Measurements from ENCODE around the gene FBP2.

Gene FBP2

DNA sequence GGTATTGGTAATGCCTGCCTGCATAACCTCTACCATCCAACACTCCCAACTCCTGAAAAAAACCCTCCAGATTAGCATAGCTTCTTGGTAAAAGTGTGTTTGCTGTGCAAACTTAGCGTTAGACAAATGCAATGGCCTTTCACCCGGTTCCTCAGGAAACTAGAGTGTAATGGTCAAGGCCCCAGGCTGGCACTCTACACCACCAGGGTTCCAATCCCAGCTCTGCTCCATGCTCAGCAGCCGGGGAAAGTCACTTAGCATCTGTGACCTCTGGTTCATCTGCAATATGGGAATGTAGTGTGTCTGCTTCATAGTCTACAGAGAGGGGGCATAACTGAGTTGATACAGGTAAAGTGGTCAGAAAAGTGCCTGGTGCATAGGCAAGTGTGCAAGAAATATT is 36.7 kb upstream of the FBP2 start:
- Histone ChIP-seq H3K36me3 (ENCODE audit: control insufficient read depth, insufficient read depth, low read length) (no peaks in the 10 kb centered on the region), H3K27ac (ENCODE audit: insufficient read depth, low read length, poor library complexity, severe bottlenecking) (no peak overlapping the region), H3K9me3 (ENCODE audit: control insufficient read depth, low read length) (no peaks in the 10 kb centered on the region), H3K4me1 (ENCODE audit: control insufficient read depth, insufficient read depth, low read length, poor library complexity, severe bottlenecking) (no peaks in the 10 kb centered on the region), H3K27me3 (replicated peaks; ENCODE audit: control insufficient read depth, insufficient read depth, low read length, poor library complexity, severe bottlenecking) (no peaks in the 10 kb centered on the region), H3K4me3 (ENCODE audit: insufficient read depth, low read depth, low read length, poor library complexity, severe bottlenecking) (no peak overlapping the region)
- no peak for DNase-seq

DNA sequence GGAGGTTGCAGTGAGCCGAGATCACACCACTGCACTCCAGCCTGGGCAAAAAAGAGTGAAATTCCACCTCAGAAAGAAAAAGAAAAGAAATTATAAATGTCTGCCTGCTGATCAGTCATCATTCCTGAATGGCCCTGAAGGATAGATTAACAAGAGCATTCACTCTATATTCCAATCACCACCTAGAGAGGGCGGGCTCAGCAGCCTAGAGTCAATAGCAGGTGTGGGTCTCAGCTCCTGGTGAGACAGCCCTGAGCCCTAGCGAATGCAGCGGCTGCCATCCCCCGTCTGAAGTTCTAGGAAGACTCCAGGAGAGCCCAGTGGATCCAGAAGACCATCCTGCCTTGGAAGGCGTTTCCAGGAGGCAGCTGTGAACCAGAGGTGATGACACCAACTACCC is 33.7 kb upstream of the FBP2 start:
- no peak for DNase-seq
- Histone ChIP-seq H3K36me3 (ENCODE audit: control insufficient read depth, insufficient read depth, low read length) (no peaks in the 10 kb centered on the region), H3K4me1 (ENCODE audit: control insufficient read depth, insufficient read depth, low read length, poor library complexity, severe bottlenecking) (peaks cover under 1% of the 10 kb centered on the region), H3K9me3 (ENCODE audit: control insufficient read depth, low read length) (no peaks in the 10 kb centered on the region), H3K27me3 (replicated peaks; ENCODE audit: control insufficient read depth, insufficient read depth, low read length, poor library complexity, severe bottlenecking) (no peaks in the 10 kb centered on the region), H3K4me3 (ENCODE audit: insufficient read depth, low read depth, low read length, poor library complexity, severe bottlenecking) (no peak overlapping the region), H3K27ac (ENCODE audit: insufficient read depth, low read length, poor library complexity, severe bottlenecking) (no peak overlapping the region)

DNA sequence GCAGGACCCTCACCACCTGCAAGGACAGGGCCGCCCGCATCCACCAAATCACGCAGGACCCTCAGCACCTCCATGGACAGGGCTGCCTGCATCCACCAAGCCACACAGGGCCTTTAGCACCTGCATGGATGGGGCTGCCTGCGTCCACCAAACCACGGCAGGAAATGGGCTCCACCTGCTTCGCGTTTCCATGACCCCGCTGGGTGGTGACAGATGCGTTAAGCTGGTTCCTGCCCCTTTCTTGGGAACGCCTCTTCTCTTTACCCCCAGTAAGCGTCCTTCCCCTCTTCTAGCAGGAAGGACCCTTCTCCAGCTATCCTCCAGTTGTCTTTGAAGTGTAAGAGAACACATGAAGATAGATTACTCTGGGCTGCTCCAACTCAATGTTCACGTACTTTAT is 32.2 kb upstream of the FBP2 start:
- Histone ChIP-seq H3K4me1 (ENCODE audit: control insufficient read depth, insufficient read depth, low read length, poor library complexity, severe bottlenecking) (peaks cover 3% of the 10 kb centered on the region), H3K27ac (ENCODE audit: insufficient read depth, low read length, poor library complexity, severe bottlenecking) (no peak overlapping the region), H3K36me3 (ENCODE audit: control insufficient read depth, insufficient read depth, low read length) (no peaks in the 10 kb centered on the region), H3K9me3 (ENCODE audit: control insufficient read depth, low read length) (no peaks in the 10 kb centered on the region), H3K4me3 (ENCODE audit: insufficient read depth, low read depth, low read length, poor library complexity, severe bottlenecking) (no peak overlapping the region), H3K27me3 (replicated peaks; ENCODE audit: control insufficient read depth, insufficient read depth, low read length, poor library complexity, severe bottlenecking) (no peaks in the 10 kb centered on the region)
- DNase-seq: no peak

DNA sequence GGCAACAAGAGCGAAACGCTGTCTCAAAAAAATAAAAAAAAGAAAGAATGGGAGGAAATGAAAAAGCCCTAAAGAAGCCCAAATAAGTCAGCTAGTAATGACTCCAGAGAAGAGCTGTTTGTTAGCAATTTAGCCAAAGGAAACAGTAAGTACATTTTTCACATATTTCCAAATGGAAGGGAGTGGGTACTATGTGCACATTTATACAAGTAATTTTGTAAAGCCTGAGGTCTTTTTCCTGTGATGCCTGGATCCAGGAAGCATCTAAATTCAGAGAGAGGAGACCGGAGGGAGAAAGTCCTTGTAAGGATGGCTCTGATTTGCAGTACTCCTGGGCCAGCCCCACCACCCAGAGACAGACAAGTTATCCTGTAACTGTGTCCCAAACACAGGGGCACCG is 31.0 kb upstream of the FBP2 start:
- no peaks in the 10 kb centered on the region for H3K36me3 ChIP-seq (ENCODE audit: control insufficient read depth, insufficient read depth, low read length)
- no peaks in the 10 kb centered on the region for H3K9me3 ChIP-seq (ENCODE audit: control insufficient read depth, low read length)
- DNase-seq: no peak
- no peak overlapping the region for H3K27ac ChIP-seq (ENCODE audit: insufficient read depth, low read length, poor library complexity, severe bottlenecking)
- H3K27me3 ChIP-seq (replicated peaks; ENCODE audit: control insufficient read depth, insufficient read depth, low read length, poor library complexity, severe bottlenecking): no peaks in the 10 kb centered on the region
- no peak overlapping the region for H3K4me3 ChIP-seq (ENCODE audit: insufficient read depth, low read depth, low read length, poor library complexity, severe bottlenecking)
- peaks cover 3% of the 10 kb centered on the region for H3K4me1 ChIP-seq (ENCODE audit: control insufficient read depth, insufficient read depth, low read length, poor library complexity, severe bottlenecking)

DNA sequence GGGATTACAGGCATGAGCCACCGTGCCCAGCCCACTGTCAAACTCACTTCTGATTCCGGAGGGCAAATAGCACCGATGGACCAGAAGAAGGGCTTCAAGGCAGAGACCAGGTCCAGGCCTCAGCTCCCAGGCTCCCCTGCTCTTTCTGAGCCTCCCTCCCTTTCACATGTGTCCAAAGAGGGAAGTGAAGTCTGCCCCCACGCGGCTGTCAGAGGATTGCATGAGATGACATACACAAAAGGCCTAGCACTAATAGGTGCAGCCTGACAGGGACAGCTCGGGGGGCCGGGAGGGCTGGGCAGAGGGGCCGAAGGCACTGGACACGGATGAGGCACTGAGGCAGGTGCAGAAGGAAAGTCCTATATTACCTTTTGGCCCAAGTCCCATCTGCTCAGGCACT is 29.6 kb upstream of the FBP2 start:
- Histone ChIP-seq H3K4me1 (ENCODE audit: control insufficient read depth, insufficient read depth, low read length, poor library complexity, severe bottlenecking) (peaks cover 3% of the 10 kb centered on the region), H3K9me3 (ENCODE audit: control insufficient read depth, low read length) (no peaks in the 10 kb centered on the region), H3K27me3 (replicated peaks; ENCODE audit: control insufficient read depth, insufficient read depth, low read length, poor library complexity, severe bottlenecking) (no peaks in the 10 kb centered on the region), H3K4me3 (ENCODE audit: insufficient read depth, low read depth, low read length, poor library complexity, severe bottlenecking) (no peak overlapping the region), H3K27ac (ENCODE audit: insufficient read depth, low read length, poor library complexity, severe bottlenecking) (no peak overlapping the region), H3K36me3 (ENCODE audit: control insufficient read depth, insufficient read depth, low read length) (no peaks in the 10 kb centered on the region)
- DNase-seq: no peak

DNA sequence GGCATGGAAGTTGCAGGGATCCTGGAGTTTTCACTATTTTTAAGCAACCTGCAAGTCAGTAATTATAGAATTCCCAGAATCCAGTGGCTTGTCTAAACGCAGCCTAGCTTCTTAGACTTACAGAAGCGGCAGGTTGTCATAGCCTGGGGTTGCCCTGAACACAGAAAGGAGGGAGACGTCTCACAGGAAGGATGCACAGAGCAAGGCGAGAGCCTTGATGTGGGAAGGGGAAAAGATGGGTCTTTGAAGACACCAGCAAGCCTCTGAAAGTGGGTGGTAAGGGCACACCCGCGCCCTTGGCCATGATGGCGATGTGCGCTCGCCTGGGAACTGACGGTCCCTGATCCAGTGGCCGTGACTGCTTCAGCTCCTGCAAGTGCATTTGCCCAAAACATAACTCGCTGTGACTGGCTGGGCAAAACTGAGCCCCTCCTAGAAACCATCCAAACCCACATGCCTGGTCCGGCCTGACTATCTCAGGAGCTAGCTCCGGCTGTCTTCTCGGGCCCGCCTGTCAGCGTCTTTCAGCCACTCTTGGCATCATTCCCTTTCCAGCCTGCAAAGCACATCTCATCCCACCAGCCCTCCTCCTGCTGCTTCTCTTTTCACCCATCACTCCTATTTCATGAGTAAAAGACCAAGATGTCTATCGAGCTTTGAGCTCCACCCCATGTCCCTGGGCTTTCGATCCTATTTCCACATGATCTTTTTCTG is 28.6 kb upstream of the FBP2 start:
- DNase-seq: no peak
- no peaks in the 10 kb centered on the region for H3K9me3 ChIP-seq (ENCODE audit: control insufficient read depth, low read length)
- H3K36me3 ChIP-seq (ENCODE audit: control insufficient read depth, insufficient read depth, low read length): no peaks in the 10 kb centered on the region
- H3K4me3 ChIP-seq (ENCODE audit: insufficient read depth, low read depth, low read length, poor library complexity, severe bottlenecking): no peak overlapping the region
- H3K27ac ChIP-seq (ENCODE audit: insufficient read depth, low read length, poor library complexity, severe bottlenecking): no peak overlapping the region
- no peaks in the 10 kb centered on the region for H3K27me3 ChIP-seq (replicated peaks; ENCODE audit: control insufficient read depth, insufficient read depth, low read length, poor library complexity, severe bottlenecking)
- H3K4me1 ChIP-seq (ENCODE audit: control insufficient read depth, insufficient read depth, low read length, poor library complexity, severe bottlenecking): peaks cover 3% of the 10 kb centered on the region

DNA sequence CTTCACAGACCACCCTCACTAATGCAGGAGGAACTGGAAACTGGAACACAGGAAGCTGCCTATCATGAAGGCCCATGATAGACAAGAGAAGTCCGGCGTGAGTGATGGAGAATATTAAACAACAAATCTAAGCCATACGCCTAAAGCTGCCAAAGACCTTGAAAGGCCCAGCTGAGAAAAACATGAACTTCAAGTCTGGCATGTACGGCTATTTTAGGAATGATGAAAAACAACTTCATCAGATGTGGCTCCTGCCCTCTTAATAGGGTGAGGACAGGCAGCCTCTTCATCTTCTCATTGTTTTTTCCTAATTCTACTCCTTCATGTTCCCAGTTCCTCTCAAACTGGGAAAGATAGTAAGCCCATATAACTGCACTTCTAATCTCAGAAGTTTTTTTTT is 25.4 kb upstream of the FBP2 start:
- Histone ChIP-seq H3K36me3 (ENCODE audit: control insufficient read depth, insufficient read depth, low read length) (no peaks in the 10 kb centered on the region), H3K4me1 (ENCODE audit: control insufficient read depth, insufficient read depth, low read length, poor library complexity, severe bottlenecking) (peaks cover 3% of the 10 kb centered on the region)

DNA sequence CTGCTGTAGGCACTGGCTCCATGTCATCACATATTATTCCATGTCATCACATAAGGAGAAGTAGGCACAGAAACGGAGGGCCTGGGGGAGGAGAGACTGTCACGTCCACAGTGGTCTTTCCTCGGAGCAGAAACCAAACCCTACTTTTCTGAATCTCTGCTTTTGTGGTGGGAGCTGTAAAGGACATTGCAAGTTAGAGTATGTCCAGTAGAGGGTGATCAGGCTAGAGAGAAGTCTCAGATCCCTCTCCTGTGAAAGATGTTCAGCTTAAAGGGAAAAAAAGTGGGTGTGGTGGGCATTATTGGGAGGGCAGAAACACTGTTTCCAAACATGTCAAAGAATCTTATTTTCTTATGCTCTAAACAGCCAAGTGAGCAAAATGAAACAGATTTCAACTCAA is 19.4 kb upstream of the FBP2 start:
- peaks cover 6% of the 10 kb centered on the region for H3K4me1 ChIP-seq (ENCODE audit: control insufficient read depth, insufficient read depth, low read length, poor library complexity, severe bottlenecking)
- no peaks in the 10 kb centered on the region for H3K27me3 ChIP-seq (replicated peaks; ENCODE audit: control insufficient read depth, insufficient read depth, low read length, poor library complexity, severe bottlenecking)
- no peak for DNase-seq
- no peak overlapping the region for H3K27ac ChIP-seq (ENCODE audit: insufficient read depth, low read length, poor library complexity, severe bottlenecking)
- H3K9me3 ChIP-seq (ENCODE audit: control insufficient read depth, low read length): no peaks in the 10 kb centered on the region
- H3K4me3 ChIP-seq (ENCODE audit: insufficient read depth, low read depth, low read length, poor library complexity, severe bottlenecking): no peak overlapping the region
- no peaks in the 10 kb centered on the region for H3K36me3 ChIP-seq (ENCODE audit: control insufficient read depth, insufficient read depth, low read length)

More for the DNA sequence above, 25.4 kb upstream of the FBP2 start:
- no peak for DNase-seq
- Histone ChIP-seq H3K27ac (ENCODE audit: insufficient read depth, low read length, poor library complexity, severe bottlenecking) (no peak overlapping the region), H3K9me3 (ENCODE audit: control insufficient read depth, low read length) (no peaks in the 10 kb centered on the region), H3K27me3 (replicated peaks; ENCODE audit: control insufficient read depth, insufficient read depth, low read length, poor library complexity, severe bottlenecking) (no peaks in the 10 kb centered on the region), H3K4me3 (ENCODE audit: insufficient read depth, low read depth, low read length, poor library complexity, severe bottlenecking) (no peak overlapping the region)

DNA sequence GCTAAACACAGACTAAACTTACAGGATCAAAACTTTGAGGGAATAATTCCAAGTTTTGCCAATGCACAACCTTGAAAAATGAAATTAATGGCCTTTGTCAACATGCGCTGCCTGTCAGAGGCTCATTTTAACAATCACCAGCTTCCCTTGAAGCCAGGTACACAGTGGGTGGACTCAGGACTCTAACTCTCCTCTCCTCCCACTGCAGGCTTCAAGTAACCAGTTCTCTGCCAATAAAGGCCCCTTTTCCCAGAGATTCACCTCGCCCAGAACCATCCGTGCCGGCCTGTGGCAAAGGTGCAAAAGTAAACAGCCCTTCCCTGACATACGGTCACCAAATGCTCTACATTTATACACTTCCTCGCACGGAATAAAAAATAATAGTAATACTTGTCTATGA is 18.4 kb upstream of the FBP2 start:
- Histone ChIP-seq H3K4me1 (ENCODE audit: control insufficient read depth, insufficient read depth, low read length, poor library complexity, severe bottlenecking) (peaks cover 6% of the 10 kb centered on the region), H3K36me3 (ENCODE audit: control insufficient read depth, insufficient read depth, low read length) (no peaks in the 10 kb centered on the region), H3K27ac (ENCODE audit: insufficient read depth, low read length, poor library complexity, severe bottlenecking) (no peak overlapping the region), H3K9me3 (ENCODE audit: control insufficient read depth, low read length) (no peaks in the 10 kb centered on the region), H3K4me3 (ENCODE audit: insufficient read depth, low read depth, low read length, poor library complexity, severe bottlenecking) (no peak overlapping the region), H3K27me3 (replicated peaks; ENCODE audit: control insufficient read depth, insufficient read depth, low read length, poor library complexity, severe bottlenecking) (no peaks in the 10 kb centered on the region)
- DNase-seq: no peak

DNA sequence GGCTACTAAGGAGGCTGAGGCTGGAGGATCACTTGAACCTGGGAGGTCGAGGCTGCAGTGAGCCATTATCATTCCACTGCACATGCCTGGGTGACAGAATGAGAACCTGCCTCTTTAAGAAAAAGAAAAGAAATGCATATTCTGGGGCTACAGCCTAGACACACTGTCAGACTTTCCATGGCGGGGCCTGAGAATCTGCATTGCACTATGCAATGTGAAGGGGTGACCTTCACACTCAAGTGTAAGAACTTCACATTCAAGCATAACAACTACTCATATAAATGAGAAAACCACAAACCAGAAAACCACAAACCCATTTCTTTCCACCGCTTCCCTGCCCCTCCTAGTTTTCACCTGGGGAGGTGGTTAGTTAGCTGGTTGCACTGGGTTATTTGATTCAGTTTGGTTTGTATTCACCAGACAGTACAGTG is 18.0 kb upstream of the FBP2 start:
- H3K27me3 ChIP-seq (replicated peaks; ENCODE audit: control insufficient read depth, insufficient read depth, low read length, poor library complexity, severe bottlenecking): no peaks in the 10 kb centered on the region
- DNase-seq: no peak
- no peaks in the 10 kb centered on the region for H3K36me3 ChIP-seq (ENCODE audit: control insufficient read depth, insufficient read depth, low read length)
- no peak overlapping the region for H3K27ac ChIP-seq (ENCODE audit: insufficient read depth, low read length, poor library complexity, severe bottlenecking)
- H3K4me1 ChIP-seq (ENCODE audit: control insufficient read depth, insufficient read depth, low read length, poor library complexity, severe bottlenecking): peaks cover 6% of the 10 kb centered on the region
- H3K4me3 ChIP-seq (ENCODE audit: insufficient read depth, low read depth, low read length, poor library complexity, severe bottlenecking): no peak overlapping the region
- H3K9me3 ChIP-seq (ENCODE audit: control insufficient read depth, low read length): no peaks in the 10 kb centered on the region
